Fibroblast of lung (primary cell): Measurements from ENCODE around the gene INSYN2B. TPM values are rescaled to one million over a fixed set of nuclear protein-coding genes. Genes with fewer than 3 reads are reported as not detected.

ENCODE experiments used
- DNase-seq, 2 donors: peaks; one replicate each; pipeline versions ENCODE4 v3.0.0 to v3.0.0-alpha.2; 2010; ENCODE audit warnings: low read depth in 2 of 2
- H2AFZ ChIP-seq: 2 replicates; pipeline ENCODE4 v1.5.1; 2012; ENCODE audit warnings: low read length, control low read depth, inconsistent platforms
- H3K27ac ChIP-seq: 2 replicates; pipeline ENCODE4 v1.5.1; 2011; ENCODE audit warnings: low read length, control low read depth; ENCODE audit not compliant: insufficient read depth
- H3K27me3 ChIP-seq: 2 replicates; pipeline ENCODE4 v1.5.1; 2011; ENCODE audit warnings: mild to moderate bottlenecking, low read length; ENCODE audit not compliant: control insufficient read depth, insufficient read depth
- H3K36me3 ChIP-seq: 2 replicates; pipeline ENCODE4 v1.5.1; 2011; ENCODE audit warnings: low read length; ENCODE audit not compliant: control insufficient read depth, insufficient read depth
- H3K4me1 ChIP-seq: 2 replicates; pipeline ENCODE4 v1.5.1; 2011; ENCODE audit warnings: low read length; ENCODE audit not compliant: control insufficient read depth, insufficient read depth; ENCODE audit errors: extremely low read depth
- H3K4me2 ChIP-seq: 2 replicates; pipeline ENCODE4 v1.5.1; 2011; ENCODE audit warnings: low read length, control low read depth; ENCODE audit not compliant: insufficient read depth; ENCODE audit errors: extremely low read depth
- H3K4me3 ChIP-seq, 4 experiments: fragments of 200-600 bp in 1 of 4; sonication (generic) in 1 of 4; replicated peaks in 1 of 4; 2 replicates each; pipeline ENCODE4 v1.5.1; 2011 to 2016; ENCODE audit warnings: low read length in 4 of 4, low read depth in 3 of 4, mild to moderate bottlenecking in 3 of 4, control low read depth in 2 of 4, inconsistent platforms in 1 of 4, mixed read lengths in 1 of 4; ENCODE audit not compliant: insufficient read depth in 1 of 4; ENCODE audit errors: control extremely low read depth in 1 of 4
- H3K79me2 ChIP-seq: 2 replicates; pipeline ENCODE4 v1.5.1; 2012; ENCODE audit warnings: mild to moderate bottlenecking, low read length, inconsistent platforms; ENCODE audit not compliant: control insufficient read depth, insufficient read depth
- H3K9ac ChIP-seq: 2 replicates; pipeline ENCODE4 v1.5.1; 2011; ENCODE audit warnings: mild to moderate bottlenecking, low read length, control low read depth; ENCODE audit not compliant: insufficient read depth
- H3K9me3 ChIP-seq: 2 replicates; pipeline ENCODE4 v1.5.1; 2012; ENCODE audit warnings: low read depth, low read length; ENCODE audit not compliant: control insufficient read depth, insufficient read depth
- H4K20me1 ChIP-seq: 2 replicates; pipeline ENCODE4 v1.5.1; 2011; ENCODE audit warnings: low read length; ENCODE audit not compliant: control insufficient read depth, insufficient read depth; ENCODE audit errors: extremely low read depth
- CTCF ChIP-seq, 2 donors: IDR thresholded peaks in 1 of 2; conservative IDR thresholded peaks in 1 of 2; 1 replicate in 1 of 2; 2 replicates in 1 of 2; pipeline ENCODE4 v1.5.1; 2011 to 2012; ENCODE audit warnings: low read length in 2 of 2, control low read depth in 1 of 2, inconsistent platforms in 1 of 2, low read depth in 1 of 2, mild to moderate bottlenecking in 1 of 2
- EZH2 ChIP-seq: IDR thresholded peaks from 2 replicates; pipeline ENCODE4 v1.5.1; 2012; ENCODE audit warnings: low read length, control low read depth, mild to moderate bottlenecking; ENCODE audit errors: missing control alignments
- polyA plus RNA-seq, 2 donors: library from polyadenylated mRNA; depleted of rRNA in 1 of 2; stranded (reverse) in 1 of 2; unstranded in 1 of 2; fragments of >200 nt; gene quantifications; 2 replicates each; pipeline ENCODE4 v1.2.1, GENCODE V29; 2011 to 2012; ENCODE audit warnings: missing spikeins in 1 of 2
- total RNA-seq: library from RNA; depleted of rRNA; stranded (reverse); fragments of >200 nt; gene quantifications from 2 replicates; pipeline ENCODE4 v1.2.1, GENCODE V29; 2014

Gene INSYN2B
- total and polyA plus RNA-seq, 2 donors (not counting 1 experiment from before 2014, with no cell fraction given) = 3.6 to 6.3 TPM

GRCh38 chr5:169933616-169934015 is 46.7 kb downstream of the INSYN2B start:
- Histone ChIP-seq H3K4me2 (peak overlapping the region; percentile 4), H3K4me3 (no peak overlapping the region), H4K20me1 (no peaks in the 10 kb centered on the region), H3K27ac (no peak overlapping the region), H3K4me1 (peaks cover 2% of the 10 kb centered on the region), H3K36me3 (no peaks in the 10 kb centered on the region), H3K9me3 (no peaks in the 10 kb centered on the region), H3K79me2 (no peaks in the 10 kb centered on the region), H3K27me3 (no peaks in the 10 kb centered on the region), H3K9ac (no peak overlapping the region), H2AFZ (no peak overlapping the region)
- TF ChIP-seq CTCF (conservative IDR thresholded peaks at IDR 0.05 in 1 of 2, IDR thresholded peaks at IDR 0.05 in 1 of 2; ENCODE audit: low read depth in 1 of 2, low read length in 2 of 2) = no peak
- no peak for TF ChIP-seq EZH2
- DNase-seq = peak; percentile 22 to 41

- Histone ChIP-seq H4K20me1 (no peaks in the 10 kb centered on the region), H3K36me3 (peaks cover 1% of the 10 kb centered on the region), H3K27me3 (no peaks in the 10 kb centered on the region), H3K4me1 (peaks cover 2% of the 10 kb centered on the region), H2AFZ (no peak overlapping the region), H3K79me2 (no peaks in the 10 kb centered on the region), H3K27ac (no peak overlapping the region), H3K9ac (no peak overlapping the region), H3K9me3 (no peaks in the 10 kb centered on the region), H3K4me3 (no peak overlapping the region), H3K4me2 (no peak overlapping the region)
- no peak for DNase-seq
- TF ChIP-seq CTCF (conservative IDR thresholded peaks at IDR 0.05 in 1 of 2, IDR thresholded peaks at IDR 0.05 in 1 of 2; ENCODE audit: low read depth in 1 of 2, low read length in 2 of 2) (no peak), EZH2 (no peak)
These were observed 47.2 kb downstream of the INSYN2B start for GRCh38 chr5:169933127-169933526.

GRCh38 chr5:169923988-169924387 is 56.3 kb downstream of the INSYN2B start:
- Histone ChIP-seq H3K27ac (no peak overlapping the region), H3K4me3 (no peak overlapping the region), H3K9me3 (no peaks in the 10 kb centered on the region), H3K9ac (no peak overlapping the region), H3K4me1 (no peaks in the 10 kb centered on the region), H3K4me2 (no peak overlapping the region), H3K79me2 (no peaks in the 10 kb centered on the region), H2AFZ (no peak overlapping the region), H3K27me3 (no peaks in the 10 kb centered on the region), H3K36me3 (peaks cover 1% of the 10 kb centered on the region), H4K20me1 (no peaks in the 10 kb centered on the region)
- TF ChIP-seq CTCF (conservative IDR thresholded peaks at IDR 0.05 in 1 of 2, IDR thresholded peaks at IDR 0.05 in 1 of 2; ENCODE audit: low read depth in 1 of 2, low read length in 2 of 2) (no peak), EZH2 (no peak)
- DNase-seq = no peak
